Skeletal muscle tissue (tissue), 4 donors: ENCODE measurements around the gene CHRNA4. TPM values are rescaled to one million over a fixed set of nuclear protein-coding genes. Genes with fewer than 3 reads are reported as not detected.

Experiments used
- H3K27ac ChIP-seq: one replicate; pipeline ENCODE4 v1.7.0; 2013; ENCODE audit warnings: mild to moderate bottlenecking, low read depth, low read length, inconsistent platforms
- H3K27me3 ChIP-seq, 3 donors: one replicate each; pipeline ENCODE4 v1.7.0; 2013; ENCODE audit warnings: low read length in 3 of 3; ENCODE audit not compliant: control insufficient read depth in 3 of 3, insufficient read depth in 3 of 3
- H3K36me3 ChIP-seq, 3 donors: one replicate each; pipeline ENCODE4 v1.7.0; 2013; ENCODE audit warnings: low read length in 3 of 3; ENCODE audit not compliant: control insufficient read depth in 3 of 3, insufficient read depth in 3 of 3
- H3K4me1 ChIP-seq, 3 donors: one replicate each; pipeline ENCODE4 v1.7.0; 2013; ENCODE audit warnings: low read length in 3 of 3, mild to moderate bottlenecking in 3 of 3; ENCODE audit not compliant: control insufficient read depth in 3 of 3, insufficient read depth in 3 of 3
- H3K4me3 ChIP-seq, 3 donors: one replicate each; pipeline ENCODE4 v1.7.0; 2013; ENCODE audit warnings: low read length in 3 of 3
- H3K9ac ChIP-seq, 3 donors: one replicate each; pipeline ENCODE4 v1.7.0; 2013; ENCODE audit warnings: low read length in 3 of 3, mild to moderate bottlenecking in 3 of 3, moderate library complexity in 2 of 3, low read depth in 1 of 3
- H3K9me3 ChIP-seq, 3 donors: one replicate each; pipeline ENCODE4 v1.7.0; 2013; ENCODE audit warnings: low read length in 3 of 3; ENCODE audit not compliant: control insufficient read depth in 3 of 3
- total RNA-seq: library from RNA; depleted of rRNA; stranded (reverse); fragments of >200 nt; gene quantifications from one replicate; pipeline ENCODE4 v1.2.3, GENCODE V29; 2014
- donor health status: Osteomylitis.

CHRNA4 gene
- total RNA-seq, 1 donor from 2014 or later, result 0.52 TPM

DNA sequence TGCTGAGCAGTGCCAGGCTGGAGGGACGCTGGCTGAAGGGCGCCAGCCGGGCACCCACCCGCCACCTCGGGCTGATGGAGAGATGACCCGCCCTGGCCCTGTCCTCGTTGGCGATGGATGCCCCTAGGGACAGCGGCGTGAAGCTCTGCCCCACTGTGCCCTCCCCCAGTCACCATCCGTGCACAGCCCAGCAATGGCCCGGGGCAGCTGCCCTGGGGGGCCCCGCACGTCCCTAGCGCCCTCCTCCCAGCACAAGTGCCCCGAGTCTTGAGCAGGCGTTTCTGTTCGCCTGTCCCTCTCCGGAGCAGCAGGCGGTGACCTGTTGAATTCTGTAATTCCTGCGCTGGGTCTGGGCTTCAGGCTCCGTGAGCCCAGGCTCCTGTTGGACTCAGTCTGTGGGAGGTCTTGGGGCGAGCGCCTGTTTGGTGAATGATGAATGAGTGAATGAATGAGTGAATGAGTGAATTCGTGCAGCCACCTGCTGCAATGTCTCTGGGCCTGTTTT lies 36.8 kb upstream of the CHRNA4 start:
- H3K27ac ChIP-seq, result no peak overlapping the region
- peaks cover 38 to 73% (median 56%) of the 10 kb centered on the region in 3 donors for H3K27me3 ChIP-seq
- H3K9ac ChIP-seq, result no peak overlapping the region
- no peaks in the 10 kb centered on the region for H3K4me1 ChIP-seq
- H3K9me3 ChIP-seq, result no peaks in the 10 kb centered on the region
- H3K4me3 ChIP-seq, result no peak overlapping the region
- no peaks in the 10 kb centered on the region for H3K36me3 ChIP-seq

DNA sequence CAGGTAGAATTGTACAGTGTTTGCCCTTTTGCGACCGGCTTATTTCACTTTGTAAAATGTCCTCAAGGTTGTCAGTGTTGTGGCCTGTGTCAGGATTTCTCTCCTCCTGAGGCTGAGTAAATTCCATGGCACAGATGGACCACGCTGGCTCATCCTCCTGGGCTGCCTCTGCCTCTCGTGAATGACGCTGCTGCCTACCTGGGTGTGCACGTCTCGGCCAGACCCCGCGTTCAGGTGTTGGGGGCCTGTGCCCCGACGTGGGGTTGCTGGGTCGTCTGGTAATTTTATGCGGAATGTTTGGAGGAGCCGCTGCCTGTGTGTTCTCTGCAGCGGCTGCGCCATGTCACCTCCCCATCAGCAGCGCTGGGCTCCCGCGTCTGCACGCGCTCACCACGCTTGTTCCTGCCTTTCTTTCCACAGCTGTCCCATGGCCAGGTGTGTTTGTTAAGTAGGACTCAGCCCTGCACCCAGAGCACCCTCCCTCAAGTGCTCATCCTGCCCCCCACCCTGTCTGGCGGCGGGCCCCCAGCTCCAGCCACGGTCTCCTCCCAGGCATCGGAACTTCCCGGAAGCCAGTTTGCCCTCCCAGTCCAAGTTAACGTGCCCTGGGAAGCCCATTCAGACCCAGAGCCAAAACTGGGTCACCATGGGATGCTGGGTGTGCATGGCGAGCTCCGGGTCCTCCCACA lies 36.1 kb upstream of the CHRNA4 start:
- Histone ChIP-seq H3K36me3 (no peaks in the 10 kb centered on the region), H3K9me3 (no peaks in the 10 kb centered on the region), H3K4me3 (no peak overlapping the region), H3K4me1 (no peaks in the 10 kb centered on the region), H3K27me3 (peaks cover 37 to 67% (median 51%) of the 10 kb centered on the region in 3 donors), H3K9ac (no peak overlapping the region), H3K27ac (no peak overlapping the region)

DNA sequence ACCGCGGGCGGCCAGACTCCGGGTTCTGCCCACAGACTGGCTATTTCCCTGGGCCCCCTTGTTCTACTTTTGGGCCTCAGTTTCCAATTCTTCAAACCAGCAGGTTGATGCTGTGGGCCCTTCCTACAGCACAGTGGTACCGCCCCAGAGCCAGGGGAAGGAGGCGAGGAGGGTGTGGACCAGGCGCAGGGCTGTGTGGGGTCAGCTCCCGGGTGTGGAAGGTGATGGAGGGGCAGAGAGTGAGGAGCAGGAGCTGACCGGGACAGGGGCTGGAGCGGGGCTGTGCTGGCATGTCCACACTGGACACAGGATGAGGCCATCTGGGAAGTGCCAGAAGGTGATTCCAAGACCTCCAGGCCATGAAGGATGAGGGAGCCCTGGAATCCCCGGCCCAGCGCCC lies 35.2 kb upstream of the CHRNA4 start:
- H3K9me3 ChIP-seq, result peaks cover 0 to 4% (median 0%) of the 10 kb centered on the region in 3 donors
- H3K9ac ChIP-seq, result no peak overlapping the region
- no peaks in the 10 kb centered on the region for H3K4me1 ChIP-seq
- peaks cover 28 to 64% (median 45%) of the 10 kb centered on the region in 3 donors for H3K27me3 ChIP-seq
- no peaks in the 10 kb centered on the region for H3K36me3 ChIP-seq
- no peak overlapping the region for H3K27ac ChIP-seq
- H3K4me3 ChIP-seq, result no peak overlapping the region

DNA sequence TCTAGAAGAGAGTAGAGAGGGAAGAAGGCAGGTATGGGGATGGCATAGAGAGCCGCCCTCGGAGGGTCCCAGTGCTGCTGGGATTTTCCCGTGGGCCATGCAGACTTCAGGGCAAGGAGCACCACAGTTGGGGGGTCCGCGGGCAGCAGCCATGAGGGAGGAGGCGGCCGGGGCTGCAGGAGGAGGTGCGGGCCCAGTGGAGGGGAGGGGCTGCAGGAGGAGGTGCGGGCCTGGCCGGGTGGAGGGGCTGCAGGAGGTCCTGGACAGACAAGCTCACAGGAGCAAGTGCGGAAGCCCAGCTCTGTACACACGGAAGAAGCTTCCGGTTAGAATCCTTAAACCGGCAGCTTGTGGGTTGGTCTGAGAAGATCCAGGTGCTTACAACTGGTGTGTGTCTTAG lies 34.6 kb upstream of the CHRNA4 start:
- peaks cover 0 to 6% (median 0%) of the 10 kb centered on the region in 3 donors for H3K9me3 ChIP-seq
- H3K4me1 ChIP-seq, result no peaks in the 10 kb centered on the region
- no peak overlapping the region for H3K4me3 ChIP-seq
- H3K36me3 ChIP-seq, result no peaks in the 10 kb centered on the region
- no peak overlapping the region for H3K9ac ChIP-seq
- H3K27ac ChIP-seq, result no peak overlapping the region
- H3K27me3 ChIP-seq, result peaks cover 27 to 60% (median 43%) of the 10 kb centered on the region in 3 donors

DNA sequence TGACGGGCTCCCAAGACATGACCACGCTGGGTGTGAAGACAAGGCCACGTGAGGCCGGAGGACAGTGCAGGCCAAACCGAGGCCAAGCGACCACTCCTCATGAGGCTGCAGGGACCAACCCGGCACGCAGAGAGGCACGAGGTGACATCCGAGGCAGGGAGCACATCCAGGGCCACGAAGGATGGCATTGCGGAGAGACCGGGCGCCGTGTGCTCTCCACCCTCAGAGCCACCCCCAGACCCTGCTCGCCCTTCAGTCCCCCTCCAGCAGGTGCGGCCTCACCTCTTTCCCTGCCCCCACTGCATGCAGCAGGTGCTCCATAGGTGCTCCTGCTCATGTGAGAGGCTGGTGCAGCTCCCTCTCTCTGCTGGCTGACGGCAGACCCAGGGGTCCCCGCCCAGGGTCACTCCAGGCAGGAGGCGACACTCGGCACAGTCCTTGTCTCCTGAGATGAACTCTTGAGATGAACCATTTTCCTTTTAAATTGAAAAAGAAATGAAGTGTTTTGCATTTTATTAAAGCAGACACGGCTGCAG lies 33.8 kb upstream of the CHRNA4 start:
- H3K36me3 ChIP-seq, result no peaks in the 10 kb centered on the region
- no peak overlapping the region for H3K9ac ChIP-seq
- H3K9me3 ChIP-seq, result peaks cover 0 to 6% (median 0%) of the 10 kb centered on the region in 3 donors
- no peaks in the 10 kb centered on the region for H3K4me1 ChIP-seq
- peaks cover 21 to 54% (median 39%) of the 10 kb centered on the region in 3 donors for H3K27me3 ChIP-seq
- no peak overlapping the region for H3K27ac ChIP-seq
- H3K4me3 ChIP-seq, result no peak overlapping the region

DNA sequence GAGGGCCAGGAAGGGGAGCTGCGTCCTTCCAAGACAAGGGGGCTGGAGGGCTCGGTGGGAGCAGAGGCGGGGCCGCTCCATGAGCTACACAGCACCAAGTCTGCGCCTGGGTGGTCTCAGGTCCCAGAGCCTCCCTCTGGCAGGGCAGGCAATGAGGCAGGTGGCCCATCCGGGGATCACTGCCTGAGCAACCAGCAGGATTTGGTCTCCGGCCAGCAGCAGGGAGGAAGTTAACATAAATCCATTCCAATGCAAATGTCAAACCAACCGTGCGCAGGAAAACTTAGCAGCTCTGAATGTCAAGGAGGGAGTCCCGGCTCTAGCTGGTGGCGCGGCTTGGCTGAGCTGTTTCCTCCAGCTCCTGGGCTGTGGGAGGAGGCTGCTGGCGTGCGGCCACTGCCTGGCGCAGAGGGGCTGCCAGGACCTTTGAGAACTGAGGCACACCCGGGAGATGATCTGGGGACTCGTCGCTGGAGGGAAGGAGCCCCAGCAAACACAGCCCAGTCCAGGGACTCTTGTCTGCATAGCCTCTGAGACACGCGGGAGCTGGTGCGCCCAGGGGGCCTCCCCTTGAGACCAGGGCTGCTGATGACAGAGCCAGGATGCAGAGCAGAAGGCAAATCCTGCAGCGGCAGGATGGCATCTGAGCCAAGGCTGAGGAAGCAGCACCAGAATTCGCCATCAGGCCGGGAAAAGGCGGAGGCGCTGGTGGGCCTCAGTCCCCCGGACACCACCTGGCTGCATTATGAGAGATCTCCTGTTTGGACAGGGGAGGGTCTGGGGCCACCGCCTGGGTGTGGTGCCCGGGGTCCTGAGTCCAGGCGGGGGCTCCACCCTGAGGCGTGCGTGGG lies 33.1 kb upstream of the CHRNA4 start:
- Histone ChIP-seq H3K27me3 (peaks cover 19 to 50% (median 35%) of the 10 kb centered on the region in 3 donors), H3K4me1 (no peaks in the 10 kb centered on the region), H3K4me3 (no peak overlapping the region), H3K27ac (no peak overlapping the region), H3K36me3 (no peaks in the 10 kb centered on the region), H3K9ac (no peak overlapping the region), H3K9me3 (peaks cover 0 to 6% (median 0%) of the 10 kb centered on the region in 3 donors)

DNA sequence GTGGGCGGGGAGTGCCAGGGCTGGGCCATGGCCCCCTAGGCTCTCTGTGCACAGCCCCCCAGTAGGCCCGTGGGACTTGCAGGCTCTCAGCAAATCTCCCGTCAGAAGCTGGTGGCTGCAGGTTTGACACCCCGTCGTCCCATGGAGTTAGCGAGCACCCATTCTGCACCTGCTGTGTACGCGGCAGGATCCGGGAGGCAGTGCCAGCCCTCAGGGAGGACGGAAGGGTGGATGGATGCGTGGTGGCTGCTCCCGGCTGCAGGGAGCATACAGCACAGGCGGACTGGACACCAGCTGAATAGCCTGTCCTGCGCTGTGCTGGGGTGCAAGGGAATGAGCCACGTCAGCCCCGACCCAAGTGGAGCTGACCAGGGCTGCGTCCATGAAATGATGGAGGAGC lies 32.4 kb upstream of the CHRNA4 start:
- no peak overlapping the region for H3K27ac ChIP-seq
- no peaks in the 10 kb centered on the region for H3K4me1 ChIP-seq
- peaks cover 0 to 6% (median 0%) of the 10 kb centered on the region in 3 donors for H3K9me3 ChIP-seq
- H3K27me3 ChIP-seq, result peaks cover 19 to 52% (median 32%) of the 10 kb centered on the region in 3 donors
- H3K36me3 ChIP-seq, result no peaks in the 10 kb centered on the region
- H3K4me3 ChIP-seq, result no peak overlapping the region
- H3K9ac ChIP-seq, result no peak overlapping the region

DNA sequence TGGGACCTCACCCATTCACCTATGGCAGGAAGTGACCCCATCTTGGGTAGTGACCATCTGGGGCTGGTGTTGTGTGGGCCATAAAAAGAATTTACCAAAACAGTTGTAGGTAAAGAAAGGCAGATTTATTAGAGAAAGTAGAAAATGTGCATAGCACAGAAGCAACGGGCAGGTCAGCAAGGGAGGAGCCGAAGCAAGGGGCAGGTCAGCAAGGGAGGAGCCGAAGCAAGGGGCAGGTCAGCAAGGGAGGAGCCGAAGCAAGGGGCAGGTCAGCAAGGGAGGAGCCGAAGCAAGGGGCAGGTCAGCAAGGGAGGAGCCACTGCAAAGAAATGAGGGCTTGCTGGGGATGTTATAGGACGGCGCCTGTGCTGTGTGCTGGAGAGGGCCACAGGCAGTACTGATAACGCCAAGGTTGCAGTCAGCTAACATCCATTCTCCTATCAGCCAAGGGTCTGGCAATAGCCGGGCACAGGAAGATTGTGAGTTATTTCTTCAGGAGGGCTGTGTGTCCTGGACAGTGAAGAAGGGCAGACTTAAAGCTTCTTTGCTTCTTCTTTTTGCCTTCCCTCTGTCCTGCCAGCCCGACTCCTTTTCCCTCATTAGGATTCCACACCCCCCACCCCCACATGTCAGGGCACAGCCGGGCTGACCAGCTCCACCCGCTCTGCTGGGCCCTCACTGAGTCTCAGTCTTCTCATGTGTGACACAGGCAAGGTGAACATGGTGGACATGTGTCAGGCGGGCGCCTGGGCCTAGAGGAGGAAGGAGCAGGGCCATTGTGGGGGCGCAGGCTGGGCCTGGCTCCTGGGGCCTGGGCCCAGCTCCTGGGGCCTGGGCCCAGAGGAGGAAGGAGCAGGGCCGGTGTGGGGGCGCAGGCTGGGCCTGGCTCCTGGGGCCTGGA lies 31.6 kb upstream of the CHRNA4 start:
- Histone ChIP-seq H3K4me1 (no peaks in the 10 kb centered on the region), H3K9ac (no peak overlapping the region), H3K27ac (no peak overlapping the region), H3K9me3 (peaks cover 0 to 7% (median 0%) of the 10 kb centered on the region in 3 donors), H3K4me3 (no peak overlapping the region), H3K27me3 (peaks cover 23 to 50% (median 33%) of the 10 kb centered on the region in 3 donors), H3K36me3 (no peaks in the 10 kb centered on the region)

DNA sequence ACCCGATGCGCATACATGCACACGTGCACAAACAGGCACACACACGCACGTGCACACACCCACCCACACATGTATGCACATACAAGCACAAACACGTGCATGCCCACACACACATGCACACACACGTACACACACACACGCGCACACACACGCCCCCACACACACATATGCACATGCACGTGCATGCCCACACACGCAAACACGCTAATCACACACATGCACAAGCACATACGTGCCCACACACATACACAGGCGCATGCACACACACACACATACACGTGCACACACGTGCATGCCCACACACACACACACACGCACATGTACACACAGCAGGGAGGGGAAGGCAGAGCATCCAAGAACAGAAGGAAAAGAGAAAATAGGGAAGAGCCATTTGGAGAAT lies 26.8 kb upstream of the CHRNA4 start:
- Histone ChIP-seq H3K9ac (no peak overlapping the region), H3K36me3 (no peaks in the 10 kb centered on the region), H3K27me3 (peaks cover 5 to 30% (median 22%) of the 10 kb centered on the region in 3 donors)

More for the DNA sequence above, 26.8 kb upstream of the CHRNA4 start:
- no peak overlapping the region for H3K4me3 ChIP-seq
- no peaks in the 10 kb centered on the region for H3K4me1 ChIP-seq
- H3K9me3 ChIP-seq, result peaks cover 2 to 16% (median 12%) of the 10 kb centered on the region in 3 donors
- no peak overlapping the region for H3K27ac ChIP-seq
